Measurements from ENCODE around the gene OR10A6. TPM values are rescaled to one million over a fixed set of nuclear protein-coding genes. Genes with fewer than 3 reads are reported as not detected.

OR10A6 gene
- total RNA-seq, 1 donor from 2014 or later, result 0.07 TPM

DNA sequence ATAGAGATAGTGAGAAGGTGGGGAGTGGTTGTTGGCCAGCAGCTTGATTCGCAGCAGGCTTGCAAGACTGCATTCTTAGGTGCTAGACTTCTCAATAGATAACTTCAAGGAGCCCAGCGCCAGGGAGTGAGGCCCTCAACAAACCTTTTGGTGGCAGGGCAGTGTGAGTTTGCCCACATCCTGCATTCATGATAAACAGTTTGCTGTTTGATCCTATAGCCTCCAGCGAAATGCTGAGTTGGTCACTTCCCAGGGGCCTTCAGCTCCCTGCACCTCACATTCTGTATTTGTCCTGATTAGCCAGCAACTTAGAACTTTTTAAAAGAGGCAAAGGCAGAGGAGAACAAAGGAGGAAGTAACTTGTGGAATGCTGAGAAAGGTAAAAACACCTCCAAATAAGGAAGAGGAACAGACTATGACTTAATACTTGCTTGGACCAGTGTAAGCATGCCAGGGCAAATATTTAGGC, 25.1 kb downstream of the OR10A6 start:
- peaks cover 3% of the 10 kb centered on the region for H3K36me3 Mint-ChIP-seq (ENCODE audit: low read depth, unreplicated experiment)
- H3K4me3 ChIP-seq (ENCODE audit: insufficient read depth, low read depth, low read length), result no peak overlapping the region
- H2AFZ ChIP-seq (ENCODE audit: low read depth, low read length), result peak overlapping the region; percentile 23
- H3K36me3 ChIP-seq (ENCODE audit: insufficient read depth, low read length), result no peaks in the 10 kb centered on the region
- H3K9ac ChIP-seq (ENCODE audit: low read length), result no peak overlapping the region
- peaks cover 46% of the 10 kb centered on the region for H3K4me1 Mint-ChIP-seq (ENCODE audit: low read depth, unreplicated experiment)
- peak overlapping the region; percentile 77 for H3K4me3 Mint-ChIP-seq (ENCODE audit: unreplicated experiment)
- no peak overlapping the region for H3K27ac ChIP-seq (ENCODE audit: low read depth, low read length)
- peaks cover 3% of the 10 kb centered on the region for H3K27me3 ChIP-seq (ENCODE audit: insufficient read depth, low read length)
- no peak overlapping the region for H3K4me2 ChIP-seq (ENCODE audit: low read length)
- no peaks in the 10 kb centered on the region for H3K27me3 Mint-ChIP-seq (ENCODE audit: low read depth, unreplicated experiment)
- TF ChIP-seq EZH2 (IDR thresholded peaks at IDR 0.05; ENCODE audit: insufficient read depth, low read length), result no peak
- TF ChIP-seq, protein P1, sequence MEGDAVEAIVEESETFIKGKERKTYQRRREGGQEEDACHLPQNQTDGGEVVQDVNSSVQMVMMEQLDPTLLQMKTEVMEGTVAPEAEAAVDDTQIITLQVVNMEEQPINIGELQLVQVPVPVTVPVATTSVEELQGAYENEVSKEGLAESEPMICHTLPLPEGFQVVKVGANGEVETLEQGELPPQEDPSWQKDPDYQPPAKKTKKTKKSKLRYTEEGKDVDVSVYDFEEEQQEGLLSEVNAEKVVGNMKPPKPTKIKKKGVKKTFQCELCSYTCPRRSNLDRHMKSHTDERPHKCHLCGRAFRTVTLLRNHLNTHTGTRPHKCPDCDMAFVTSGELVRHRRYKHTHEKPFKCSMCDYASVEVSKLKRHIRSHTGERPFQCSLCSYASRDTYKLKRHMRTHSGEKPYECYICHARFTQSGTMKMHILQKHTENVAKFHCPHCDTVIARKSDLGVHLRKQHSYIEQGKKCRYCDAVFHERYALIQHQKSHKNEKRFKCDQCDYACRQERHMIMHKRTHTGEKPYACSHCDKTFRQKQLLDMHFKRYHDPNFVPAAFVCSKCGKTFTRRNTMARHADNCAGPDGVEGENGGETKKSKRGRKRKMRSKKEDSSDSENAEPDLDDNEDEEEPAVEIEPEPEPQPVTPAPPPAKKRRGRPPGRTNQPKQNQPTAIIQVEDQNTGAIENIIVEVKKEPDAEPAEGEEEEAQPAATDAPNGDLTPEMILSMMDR (IDR thresholded peaks at IDR 0.05; ENCODE audit: insufficient read depth, low read depth, low read length), result no peak
- no peaks in the 10 kb centered on the region for H3K9me3 ChIP-seq (ENCODE audit: insufficient read depth, low read depth, low read length)
- no peak for DNase-seq (ENCODE audit: low read depth)
- H3K4me1 ChIP-seq (ENCODE audit: insufficient read depth, low read length), result peaks cover 7% of the 10 kb centered on the region
- no peaks in the 10 kb centered on the region for H3K79me2 ChIP-seq (ENCODE audit: insufficient read depth, low read length)
- H4K20me1 ChIP-seq (ENCODE audit: insufficient read depth, low read length), result no peaks in the 10 kb centered on the region
- FAIRE-seq, result no peak
- no peaks in the 10 kb centered on the region for H3K9me3 Mint-ChIP-seq (ENCODE audit: unreplicated experiment)
- H3K27ac Mint-ChIP-seq (ENCODE audit: unreplicated experiment), result peak overlapping the region; percentile 84

DNA sequence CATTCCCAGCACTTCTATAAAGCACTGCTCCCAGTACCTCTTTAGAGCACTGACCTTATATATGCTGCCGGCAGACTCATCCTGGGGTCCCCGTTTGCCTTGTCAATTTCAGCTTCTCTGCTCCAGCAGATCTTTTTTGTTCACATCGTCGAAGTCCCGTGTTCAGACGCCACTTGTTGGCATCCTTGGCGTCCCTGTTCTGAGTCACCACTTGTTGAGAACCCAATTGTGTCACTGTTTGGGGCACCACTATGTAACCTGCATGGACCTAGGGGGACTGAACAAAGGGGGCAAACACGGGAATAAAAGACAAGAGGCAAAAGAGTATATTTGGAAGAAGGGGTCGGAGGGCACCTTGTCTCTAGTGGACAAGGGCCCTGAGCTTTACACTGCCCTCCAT, 25.5 kb downstream of the OR10A6 start:
- Histone ChIP-seq H4K20me1 (ENCODE audit: insufficient read depth, low read length) (no peaks in the 10 kb centered on the region), H3K36me3 (ENCODE audit: insufficient read depth, low read length) (no peaks in the 10 kb centered on the region), H2AFZ (ENCODE audit: low read depth, low read length) (peak overlapping the region; percentile 29), H3K79me2 (ENCODE audit: insufficient read depth, low read length) (no peaks in the 10 kb centered on the region), H3K9ac (ENCODE audit: low read length) (no peak overlapping the region), H3K27me3 (ENCODE audit: insufficient read depth, low read length) (peaks cover 3% of the 10 kb centered on the region), H3K4me2 (ENCODE audit: low read length) (peak overlapping the region; percentile 46), H3K9me3 (ENCODE audit: insufficient read depth, low read depth, low read length) (no peaks in the 10 kb centered on the region), H3K27ac (ENCODE audit: low read depth, low read length) (no peak overlapping the region), H3K4me3 (ENCODE audit: insufficient read depth, low read depth, low read length) (no peak overlapping the region), H3K4me1 (ENCODE audit: insufficient read depth, low read length) (peaks cover 7% of the 10 kb centered on the region)
- DNase-seq (ENCODE audit: low read depth), result no peak
- Mint-ChIP-seq H3K36me3 (ENCODE audit: low read depth, unreplicated experiment) (peaks cover 5% of the 10 kb centered on the region), H3K27me3 (ENCODE audit: low read depth, unreplicated experiment) (no peaks in the 10 kb centered on the region), H3K4me1 (ENCODE audit: low read depth, unreplicated experiment) (peaks cover 46% of the 10 kb centered on the region), H3K9me3 (ENCODE audit: unreplicated experiment) (no peaks in the 10 kb centered on the region), H3K27ac (ENCODE audit: unreplicated experiment) (peak overlapping the region; percentile 84), H3K4me3 (ENCODE audit: unreplicated experiment) (peak overlapping the region; percentile 77)
- no peak for FAIRE-seq
- TF ChIP-seq EZH2 (IDR thresholded peaks at IDR 0.05; ENCODE audit: insufficient read depth, low read length), result no peak
- TF ChIP-seq, protein P1 (IDR thresholded peaks at IDR 0.05; ENCODE audit: insufficient read depth, low read depth, low read length), result no peak

DNA sequence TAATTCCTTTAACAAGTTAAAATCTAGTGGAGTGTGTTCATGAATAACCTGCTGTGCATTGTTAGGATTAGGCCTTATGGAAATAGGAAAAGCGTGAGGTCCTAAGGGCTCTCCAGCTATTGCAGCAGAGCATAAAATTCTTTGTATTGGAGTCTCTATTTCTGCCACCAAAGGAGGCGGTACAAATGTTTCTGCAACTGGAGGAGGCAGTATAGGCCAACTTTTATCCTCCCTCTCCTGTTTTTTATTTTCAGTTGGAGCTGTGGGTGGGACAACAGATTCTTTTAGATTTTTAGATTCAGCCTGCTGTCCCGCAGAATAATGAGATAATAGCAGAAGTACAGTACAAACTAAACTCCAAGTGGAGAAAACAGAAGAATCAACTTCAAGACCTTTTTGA, 26.2 kb downstream of the OR10A6 start:
- Histone ChIP-seq H3K9me3 (ENCODE audit: insufficient read depth, low read depth, low read length) (no peaks in the 10 kb centered on the region), H2AFZ (ENCODE audit: low read depth, low read length) (peak overlapping the region; percentile 29), H3K36me3 (ENCODE audit: insufficient read depth, low read length) (no peaks in the 10 kb centered on the region), H3K79me2 (ENCODE audit: insufficient read depth, low read length) (no peaks in the 10 kb centered on the region), H3K9ac (ENCODE audit: low read length) (no peak overlapping the region), H4K20me1 (ENCODE audit: insufficient read depth, low read length) (no peaks in the 10 kb centered on the region), H3K4me2 (ENCODE audit: low read length) (peak overlapping the region; percentile 46), H3K27me3 (ENCODE audit: insufficient read depth, low read length) (peaks cover 3% of the 10 kb centered on the region), H3K27ac (ENCODE audit: low read depth, low read length) (no peak overlapping the region), H3K4me3 (ENCODE audit: insufficient read depth, low read depth, low read length) (no peak overlapping the region), H3K4me1 (ENCODE audit: insufficient read depth, low read length) (peaks cover 7% of the 10 kb centered on the region)
- peaks cover 10% of the 10 kb centered on the region for H3K36me3 Mint-ChIP-seq (ENCODE audit: low read depth, unreplicated experiment)
- peak overlapping the region; percentile 84 for H3K27ac Mint-ChIP-seq (ENCODE audit: unreplicated experiment)
- DNase-seq (ENCODE audit: low read depth) (peak; percentile 17), FAIRE-seq (no peak)
- TF ChIP-seq, protein P1 (IDR thresholded peaks at IDR 0.05; ENCODE audit: insufficient read depth, low read depth, low read length), result no peak
- TF ChIP-seq EZH2 (IDR thresholded peaks at IDR 0.05; ENCODE audit: insufficient read depth, low read length), result no peak
- no peaks in the 10 kb centered on the region for H3K9me3 Mint-ChIP-seq (ENCODE audit: unreplicated experiment)
- H3K4me1 Mint-ChIP-seq (ENCODE audit: low read depth, unreplicated experiment), result peaks cover 46% of the 10 kb centered on the region
- peak overlapping the region; percentile 77 for H3K4me3 Mint-ChIP-seq (ENCODE audit: unreplicated experiment)
- no peaks in the 10 kb centered on the region for H3K27me3 Mint-ChIP-seq (ENCODE audit: low read depth, unreplicated experiment)

Measured in astrocyte (in vitro differentiated cells and primary cell).